SK-N-MC (cell line): ENCODE data around the gene UMAD1.

Source experiments
- EZH2 ChIP-seq: fragments of 200-600 bp; sonication (generic); IDR thresholded peaks from one replicate; pipeline ENCODE4 v1.6.1; 2017; ENCODE audit warnings: antibody characterized with exemption
- FOXP2 ChIP-seq: optimal IDR thresholded peaks from 2 replicates; pipeline ENCODE3; 2011; ENCODE audit warnings: mild to moderate bottlenecking, moderate library complexity; ENCODE audit not compliant: insufficient read depth; ENCODE audit errors: extremely low read length, control extremely low read depth
- POLR2AphosphoS5 ChIP-seq: IDR thresholded peaks from 2 replicates; pipeline ENCODE4 v1.6.1; 2012; ENCODE audit warnings: mild to moderate bottlenecking, low read depth, low read length, borderline replicate concordance

GRCh38 chr7:7718492-7718891 lies 77.9 kb downstream of the UMAD1 start, which contains the start of gene RPA3:
- TF ChIP-seq EZH2 (no peak), POLR2AphosphoS5 (no peak), FOXP2 (no peak)
